K562 (cell line): ENCODE data around the gene VPS35. TPM values are rescaled to one million over a fixed set of nuclear protein-coding genes. Genes with fewer than 3 reads are reported as not detected.

Experiments
- MGA ChIP-seq: fragments of 450-650 bp; IDR thresholded peaks from 2 replicates; pipeline ENCODE4 v1.6.1; 2016; ENCODE audit warnings: mild to moderate bottlenecking, moderate library complexity
- REST ChIP-seq, 2 experiments: fragments of 450-650 bp; formaldehyde crosslinking in 1 of 2; IDR thresholded peaks; 2 replicates each; pipeline versions ENCODE4 v1.4.0 to v1.6.1; 2014 to 2020; ENCODE audit warnings: mild to moderate bottlenecking in 2 of 2, borderline replicate concordance in 1 of 2, low read depth in 1 of 2
- polyA plus RNA-seq, 8 experiments: library from polyadenylated mRNA; depleted of rRNA in 4 of 8; stranded (reverse) in 5 of 8; unstranded in 3 of 8; fragments of >200 nt; fragmentation: Nextera tagmentation in 2 of 8; fragmentation: Illumina TruSeq in 1 of 8; extraction: Ambion mirVana in 2 of 8; extraction: Trizol in 1 of 8; gene quantifications; 2 replicates each; pipeline versions ENCODE4 v1.2.1 to v1.2.3, GENCODE V29; 2011 to 2014; ENCODE audit warnings: inconsistent platforms in 1 of 8, missing spikeins in 1 of 8
- total RNA-seq, 7 experiments: library from RNA; depleted of rRNA in 6 of 7; stranded (reverse); fragments of >200 nt in 6 of 7; fragmentation: Illumina TruSeq in 2 of 7; extraction: Trizol in 2 of 7; gene quantifications; 2 replicates each; pipeline versions ENCODE4 v1.2.1 to v1.2.3, GENCODE V29; 2011 to 2021; ENCODE audit warnings: low replicate concordance in 1 of 7

Gene VPS35
- total and polyA plus RNA-seq, 9 of the 15 experiments (the other 6 are each of a cell fraction or from before 2014, with no cell fraction given) = 32.7 to 131 (median 66.2) TPM

- no peak for TF ChIP-seq MGA
- TF ChIP-seq REST (IDR thresholded peaks at IDR 0.05; ENCODE audit: borderline replicate concordance) = no peak
- no peak for TF ChIP-seq REST (CRISPR knock-in tag; IDR thresholded peaks at IDR 0.05; ENCODE audit: low read depth)
These were observed 67.7 kb downstream of the VPS35 start, which contains the start of gene SHCBP1 (continued) for GRCh38 chr16:46621006-46621933.
